ENCODE results near the gene SLC35E1.
A peak's percentile ranks its signal among the peaks of the same experiment; 100 is the strongest.

Gene SLC35E1

GRCh38 chr19:16581971-16582343 lies 9.7 kb upstream of the SLC35E1 start:
- no peak for DNase-seq (ENCODE audit: low read depth)
- H3K4me3 ChIP-seq (ENCODE audit: low read length), result no peak overlapping the region
- no peak for TF ChIP-seq CTCF (conservative IDR thresholded peaks at IDR 0.05; ENCODE audit: low read depth, low read length)

GRCh38 chr19:16581145-16581970 lies 9.1 kb upstream of the SLC35E1 start:
- H3K4me3 ChIP-seq (ENCODE audit: low read length), result no peak overlapping the region
- no peak for DNase-seq (ENCODE audit: low read depth)
- no peak for TF ChIP-seq CTCF (conservative IDR thresholded peaks at IDR 0.05; ENCODE audit: low read depth, low read length)

DNA sequence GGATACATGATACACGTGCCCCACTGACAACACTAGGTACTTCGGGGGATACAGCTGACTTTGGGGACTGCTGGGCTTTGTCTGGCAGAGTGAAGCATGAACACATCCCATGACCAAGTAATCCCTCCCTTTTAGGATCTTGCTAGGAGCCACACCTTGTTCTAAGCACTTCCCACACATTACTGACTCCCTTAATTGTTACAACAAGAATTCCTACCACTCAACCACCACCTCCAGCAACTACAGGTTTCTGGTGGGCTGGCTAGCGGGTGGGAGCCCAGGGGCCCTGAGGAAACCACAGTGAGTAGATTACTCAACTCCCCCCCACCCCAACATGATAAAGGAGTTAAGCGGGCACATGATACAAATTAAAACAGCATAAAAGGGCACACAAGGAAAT lies 7.2 kb upstream of the SLC35E1 start:
- no peak overlapping the region for H3K4me3 ChIP-seq (ENCODE audit: low read length)
- no peak for TF ChIP-seq CTCF (conservative IDR thresholded peaks at IDR 0.05; ENCODE audit: low read depth, low read length)

DNA sequence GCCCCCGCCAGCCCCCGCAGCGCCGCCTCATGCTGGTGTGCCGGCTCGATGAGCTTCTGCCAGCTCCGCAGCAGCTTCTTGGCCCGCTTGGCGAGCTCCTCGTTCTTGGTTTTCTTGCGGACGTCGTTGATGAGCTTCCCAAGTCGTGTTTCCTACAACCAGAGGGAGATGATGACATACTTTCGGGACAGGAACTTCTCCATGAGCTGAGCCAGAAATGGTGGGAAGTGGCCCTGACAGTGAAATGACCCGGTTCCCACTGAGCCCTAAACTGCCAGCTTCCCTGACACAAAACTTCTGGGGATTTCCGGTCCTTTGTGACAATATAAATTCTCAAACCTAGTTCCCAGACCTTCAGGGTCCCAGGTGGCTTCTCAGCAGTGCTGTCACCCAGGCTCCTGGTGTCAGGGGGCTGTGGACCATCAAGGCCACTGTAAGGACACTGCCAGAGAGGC lies 5.3 kb upstream of the SLC35E1 start:
- no peak for DNase-seq (ENCODE audit: low read depth)
- H3K4me3 ChIP-seq (ENCODE audit: low read length), result no peak overlapping the region
- TF ChIP-seq CTCF (conservative IDR thresholded peaks at IDR 0.05; ENCODE audit: low read depth, low read length), result no peak

More for the DNA sequence above, 7.2 kb upstream of the SLC35E1 start:
- DNase-seq (ENCODE audit: low read depth), result peak; percentile 62

GRCh38 chr19:16576690-16577530 lies 4.7 kb upstream of the SLC35E1 start:
- no peak for DNase-seq (ENCODE audit: low read depth)
- no peak overlapping the region for H3K4me3 ChIP-seq (ENCODE audit: low read length)
- no peak for TF ChIP-seq CTCF (conservative IDR thresholded peaks at IDR 0.05; ENCODE audit: low read depth, low read length)

- no peak overlapping the region for H3K4me3 ChIP-seq (ENCODE audit: low read length)
- no peak for TF ChIP-seq CTCF (conservative IDR thresholded peaks at IDR 0.05; ENCODE audit: low read depth, low read length)
- no peak for DNase-seq (ENCODE audit: low read depth)
These were observed 3.9 kb upstream of the SLC35E1 start for GRCh38 chr19:16575861-16576689.

Measured in retinal pigment epithelial cell (primary cell).